Suprapubic skin (tissue), 4 donors: ENCODE results near the gene ALDH3B2. TPM values are rescaled to one million over a fixed set of nuclear protein-coding genes. Genes with fewer than 3 reads are reported as not detected.
"Not testable (repeated sequence)": the region's sequence is repeated elsewhere in the genome, so short reads cannot be mapped to it uniquely, and the experiment has no call there.

Experiments used
- DNase-seq, 2 donors: peaks; one replicate each; pipeline ENCODE4 v3.0.0-alpha.2; 2019; ENCODE audit warnings: low spot score in 2 of 2
- H3K27ac ChIP-seq: fragments of 200-600 bp; sonication (generic); one replicate; pipeline ENCODE4 v1.5.1; 2019
- H3K27me3 ChIP-seq: fragments of 200-600 bp; sonication (generic); one replicate; pipeline ENCODE4 v1.5.1; 2019
- H3K36me3 ChIP-seq: fragments of 200-600 bp; sonication (generic); one replicate; pipeline ENCODE4 v1.5.1; 2019
- H3K4me1 ChIP-seq: fragments of 200-600 bp; sonication (generic); one replicate; pipeline ENCODE4 v1.5.1; 2019
- H3K4me3 ChIP-seq: fragments of 200-600 bp; sonication (generic); one replicate; pipeline ENCODE4 v1.5.1; 2019; ENCODE audit warnings: mild to moderate bottlenecking
- H3K9me3 ChIP-seq: fragments of 200-600 bp; sonication (generic); one replicate; pipeline ENCODE4 v1.5.1; 2019
- EP300 ChIP-seq: sonication (generic); formaldehyde crosslinking; IDR thresholded peaks from one replicate; pipeline ENCODE4 v1.6.1; 2017; ENCODE audit warnings: antibody characterized with exemption
- POLR2A ChIP-seq, 2 donors: fragments of 450-650 bp; IDR thresholded peaks; one replicate each; pipeline ENCODE4 v1.6.1; 2017; ENCODE audit warnings: antibody characterized with exemption in 2 of 2, mild to moderate bottlenecking in 2 of 2, moderate library complexity in 2 of 2
- POLR2AphosphoS5 ChIP-seq, 3 donors: sonication (generic); formaldehyde crosslinking; IDR thresholded peaks; one replicate each; pipeline ENCODE4 v1.6.1; 2017; ENCODE audit warnings: antibody characterized with exemption in 3 of 3
- WGBS: methylation state at CpG from one replicate; pipeline ENCODE4 v1.1.5; 2018; 5-methylcytosine and 5-hydroxymethylcytosine counted together
- total RNA-seq, 4 donors: library from RNA; depleted of rRNA; stranded (reverse); fragments of >200 nt; gene quantifications; one replicate each; pipeline ENCODE4 v1.1.0, GENCODE V29; 2016
- TF ChIP-seq, protein P1 (sequence below), 2 donors: fragments of 200-600 bp in 1 of 2; fragments of 450-650 bp in 1 of 2; sonication (generic) in 1 of 2; IDR thresholded peaks; one replicate each; pipeline ENCODE4 v1.5.1; 2016 to 2019; ENCODE audit warnings: antibody characterized with exemption in 2 of 2, mild to moderate bottlenecking in 1 of 2, moderate library complexity in 1 of 2

ALDH3B2 gene
- total RNA-seq, 4 donors from 2014 or later: 90.0 to 176 (median 105) TPM

DNA sequence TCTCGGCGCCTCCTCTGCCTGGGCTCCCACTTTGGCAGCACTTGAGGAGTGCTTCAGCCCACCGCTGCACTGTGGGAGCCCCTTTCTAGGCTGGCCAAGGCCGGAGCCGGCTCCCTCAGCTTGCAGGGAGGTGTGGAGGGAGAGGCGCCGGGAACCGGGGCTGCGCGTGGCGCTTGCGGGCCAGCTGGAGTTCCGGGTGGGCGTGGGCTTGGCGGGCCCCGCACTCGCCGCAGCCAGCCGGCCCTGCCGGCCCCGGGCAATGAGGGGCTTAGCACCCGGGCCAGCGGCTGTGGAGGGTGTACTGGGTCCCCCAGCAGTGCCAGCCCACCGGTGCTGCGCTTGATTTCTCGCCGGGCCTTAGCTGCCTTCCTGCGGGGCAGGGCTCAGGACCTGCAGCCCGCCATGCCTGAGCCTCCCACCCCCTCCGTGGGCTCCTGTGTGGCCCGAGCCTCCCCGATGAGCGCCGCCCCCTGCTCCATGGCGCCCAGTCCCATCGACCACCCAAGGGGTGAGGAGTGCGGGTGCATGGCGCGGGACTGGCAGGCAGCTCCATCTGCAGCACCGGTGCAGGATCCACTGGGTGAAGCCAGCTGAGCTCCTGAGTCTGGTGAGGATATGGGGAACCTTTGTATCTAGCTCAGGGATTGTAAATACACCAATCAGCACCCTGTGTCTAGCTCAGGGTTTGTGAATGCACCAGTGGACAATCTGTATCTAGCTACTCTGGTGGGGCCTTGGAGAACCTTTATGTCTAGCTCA lies 55.3 kb downstream of the ALDH3B2 start:
- H3K9me3 ChIP-seq, DNase-seq, H3K27ac ChIP-seq, H3K36me3 ChIP-seq, H3K4me3 ChIP-seq: not testable (repeated sequence)
- H3K27me3 ChIP-seq: peaks cover 17% of the 10 kb centered on the region
- H3K4me1 ChIP-seq: peaks cover 19% of the 10 kb centered on the region
- WGBS: 97% methylated on average over 6 of the region's 40 CpGs

DNA sequence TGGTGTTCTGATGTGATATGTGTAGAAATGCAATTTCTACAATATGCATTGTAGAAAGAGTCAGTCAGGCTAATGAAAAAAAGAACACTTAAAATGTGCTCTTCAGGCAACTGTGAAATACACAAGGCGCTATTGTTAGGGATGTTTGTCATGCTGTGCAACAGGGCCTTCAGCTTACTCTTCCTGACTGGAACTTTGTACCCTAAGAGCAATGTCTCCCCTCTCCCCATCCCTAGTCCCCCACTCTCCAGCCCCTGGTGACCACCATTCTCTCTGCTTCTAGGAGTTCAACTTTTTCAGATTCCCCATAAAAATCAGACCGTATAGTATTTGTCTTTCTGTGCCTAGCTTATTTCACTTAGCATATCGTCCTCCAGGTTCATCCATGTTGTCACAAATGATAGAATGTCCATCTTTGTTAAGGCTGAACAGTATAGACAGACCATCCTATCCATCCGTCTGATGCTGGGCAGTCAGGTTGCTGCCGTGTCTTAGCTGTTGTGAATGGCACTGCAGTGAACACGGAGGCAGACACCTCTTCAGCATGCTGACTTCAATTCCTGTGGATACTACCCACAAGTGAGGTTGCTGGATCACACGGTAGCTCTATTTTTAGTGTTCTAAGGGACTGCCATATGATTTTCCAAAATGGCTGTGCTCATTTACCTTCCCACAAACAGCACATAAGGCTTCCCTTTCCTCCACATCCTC lies 57.0 kb downstream of the ALDH3B2 start:
- WGBS: 79% methylated on average over 7 of the region's 7 CpGs
- no peaks in the 10 kb centered on the region for H3K9me3 ChIP-seq
- peaks cover 9% of the 10 kb centered on the region for H3K36me3 ChIP-seq
- DNase-seq: peak in 1 of 2 donors; percentile 40
- H3K4me1 ChIP-seq: peaks cover 28% of the 10 kb centered on the region
- no peak overlapping the region for H3K27ac ChIP-seq
- TF ChIP-seq, protein P1, sequence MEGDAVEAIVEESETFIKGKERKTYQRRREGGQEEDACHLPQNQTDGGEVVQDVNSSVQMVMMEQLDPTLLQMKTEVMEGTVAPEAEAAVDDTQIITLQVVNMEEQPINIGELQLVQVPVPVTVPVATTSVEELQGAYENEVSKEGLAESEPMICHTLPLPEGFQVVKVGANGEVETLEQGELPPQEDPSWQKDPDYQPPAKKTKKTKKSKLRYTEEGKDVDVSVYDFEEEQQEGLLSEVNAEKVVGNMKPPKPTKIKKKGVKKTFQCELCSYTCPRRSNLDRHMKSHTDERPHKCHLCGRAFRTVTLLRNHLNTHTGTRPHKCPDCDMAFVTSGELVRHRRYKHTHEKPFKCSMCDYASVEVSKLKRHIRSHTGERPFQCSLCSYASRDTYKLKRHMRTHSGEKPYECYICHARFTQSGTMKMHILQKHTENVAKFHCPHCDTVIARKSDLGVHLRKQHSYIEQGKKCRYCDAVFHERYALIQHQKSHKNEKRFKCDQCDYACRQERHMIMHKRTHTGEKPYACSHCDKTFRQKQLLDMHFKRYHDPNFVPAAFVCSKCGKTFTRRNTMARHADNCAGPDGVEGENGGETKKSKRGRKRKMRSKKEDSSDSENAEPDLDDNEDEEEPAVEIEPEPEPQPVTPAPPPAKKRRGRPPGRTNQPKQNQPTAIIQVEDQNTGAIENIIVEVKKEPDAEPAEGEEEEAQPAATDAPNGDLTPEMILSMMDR (IDR thresholded peaks at IDR 0.05): no peak
- TF ChIP-seq POLR2AphosphoS5 (IDR thresholded peaks at IDR 0.05) (no peak), EP300 (no peak), POLR2A (IDR thresholded peaks at IDR 0.05) (no peak)
- peaks cover 17% of the 10 kb centered on the region for H3K27me3 ChIP-seq
- H3K4me3 ChIP-seq: no peak overlapping the region

DNA sequence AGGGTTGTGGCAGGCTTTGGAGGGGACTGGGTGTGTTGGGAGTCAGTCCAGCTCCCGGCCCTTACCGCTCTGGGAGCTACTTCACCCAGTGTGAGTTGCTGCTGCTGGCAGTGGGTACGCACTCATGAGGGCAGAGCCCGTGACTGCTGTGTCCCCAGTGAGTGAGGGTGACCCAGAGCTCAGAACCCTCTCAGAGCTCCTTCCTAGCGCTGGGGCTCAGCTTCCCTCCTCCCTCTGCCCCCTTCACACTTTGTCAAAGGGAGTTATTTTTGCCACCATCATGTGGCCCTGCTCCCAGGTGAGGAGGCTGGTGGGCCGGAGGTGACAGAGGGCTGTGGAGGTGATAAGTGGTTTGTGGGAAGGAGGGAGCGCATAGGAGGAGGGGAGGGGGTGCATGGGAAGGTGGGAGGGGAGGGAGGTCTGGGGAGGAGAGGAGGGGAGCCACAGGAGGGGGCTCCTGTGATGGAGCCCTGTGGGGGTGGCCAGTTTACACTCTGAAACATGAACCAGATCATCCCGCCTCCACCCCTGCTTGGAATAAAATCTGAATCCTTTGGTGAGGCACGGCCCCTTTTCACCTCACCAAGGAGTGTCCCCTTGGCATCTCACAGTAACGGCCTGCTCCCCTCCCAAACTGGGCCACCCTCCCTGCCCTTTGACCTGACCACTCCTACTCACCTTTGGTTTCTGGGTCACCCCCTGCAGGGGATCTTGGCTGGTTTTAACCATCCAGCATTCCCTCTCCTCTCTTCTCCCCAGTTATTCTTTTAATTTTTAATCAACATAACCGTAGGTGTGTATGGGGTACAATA lies 57.8 kb downstream of the ALDH3B2 start:
- peaks cover 17% of the 10 kb centered on the region for H3K36me3 ChIP-seq
- WGBS: 45% methylated on average over 9 of the region's 11 CpGs
- H3K27me3 ChIP-seq: peaks cover 17% of the 10 kb centered on the region
- no peaks in the 10 kb centered on the region for H3K9me3 ChIP-seq
- no peak overlapping the region for H3K4me3 ChIP-seq
- no peak for DNase-seq
- H3K4me1 ChIP-seq: peaks cover 28% of the 10 kb centered on the region
- H3K27ac ChIP-seq: no peak overlapping the region
- TF ChIP-seq EP300 (no peak), POLR2AphosphoS5 (IDR thresholded peaks at IDR 0.05) (no peak), POLR2A (IDR thresholded peaks at IDR 0.05) (no peak)
- TF ChIP-seq, protein P1 (IDR thresholded peaks at IDR 0.05): no peak

DNA sequence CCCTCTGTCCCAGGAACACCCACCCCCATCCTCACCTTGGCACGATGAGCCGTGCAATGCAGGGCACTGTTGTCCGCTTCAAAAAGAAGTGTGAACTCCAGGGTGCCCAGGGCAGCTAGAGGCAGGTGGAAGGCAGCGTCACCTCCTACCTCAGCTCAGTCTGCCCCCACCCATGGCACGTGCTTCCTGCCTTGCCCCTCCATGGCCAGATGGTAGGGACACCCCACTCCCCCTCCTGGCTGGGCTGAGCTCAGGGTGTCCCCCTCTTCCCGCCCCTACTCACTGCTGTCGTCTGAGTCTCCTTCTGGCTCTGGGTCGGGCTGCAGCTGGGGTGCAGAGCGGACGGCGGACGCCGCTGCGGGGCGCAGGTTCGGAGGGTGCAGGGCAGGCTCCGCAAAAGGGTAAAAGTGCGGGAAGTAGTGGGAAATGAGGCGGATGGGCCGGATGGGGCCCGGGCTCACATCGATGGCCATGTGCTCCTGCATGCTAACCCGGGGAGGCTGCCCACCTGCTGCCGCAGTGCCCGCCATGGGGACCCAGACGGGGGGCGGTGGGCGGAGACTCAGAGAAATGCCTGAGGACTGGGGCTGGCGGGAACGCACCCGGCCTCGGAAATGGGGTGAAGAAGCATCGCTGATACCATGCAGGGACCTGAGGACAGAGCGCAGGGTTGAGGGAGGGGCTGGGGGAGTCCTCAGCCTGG lies 58.5 kb downstream of the ALDH3B2 start:
- peaks cover 28% of the 10 kb centered on the region for H3K4me1 ChIP-seq
- H3K27me3 ChIP-seq: peaks cover 17% of the 10 kb centered on the region
- TF ChIP-seq EP300 (no peak), POLR2AphosphoS5 (IDR thresholded peaks at IDR 0.05) (no peak), POLR2A (IDR thresholded peaks at IDR 0.05) (no peak)
- TF ChIP-seq, protein P1 (IDR thresholded peaks at IDR 0.05): no peak
- no peaks in the 10 kb centered on the region for H3K9me3 ChIP-seq
- WGBS: 57% methylated on average over 10 of the region's 34 CpGs
- no peak overlapping the region for H3K27ac ChIP-seq
- H3K36me3 ChIP-seq: peaks cover 25% of the 10 kb centered on the region
- H3K4me3 ChIP-seq: no peak overlapping the region
- peak; percentile 70 to 78 for DNase-seq
